22Rv1 (cell line): ENCODE measurements around the gene EGFL8.
A peak's percentile ranks its signal among the peaks of the same experiment; 100 is the strongest.

Source experiments
- H3K27ac ChIP-seq: fragments of 450-650 bp; 2 replicates; pipeline ENCODE4 v1.5.1; 2017
- ZFX ChIP-seq: fragments of 450-650 bp; IDR thresholded peaks from 2 replicates; pipeline ENCODE4 v1.6.1; 2017; ENCODE audit warnings: antibody characterized with exemption, borderline replicate concordance
- TF ChIP-seq, protein P1 (sequence below): fragments of 450-650 bp; IDR thresholded peaks from 2 replicates; pipeline ENCODE4 v1.5.1; 2017; ENCODE audit warnings: mild to moderate bottlenecking

Gene EGFL8

DNA sequence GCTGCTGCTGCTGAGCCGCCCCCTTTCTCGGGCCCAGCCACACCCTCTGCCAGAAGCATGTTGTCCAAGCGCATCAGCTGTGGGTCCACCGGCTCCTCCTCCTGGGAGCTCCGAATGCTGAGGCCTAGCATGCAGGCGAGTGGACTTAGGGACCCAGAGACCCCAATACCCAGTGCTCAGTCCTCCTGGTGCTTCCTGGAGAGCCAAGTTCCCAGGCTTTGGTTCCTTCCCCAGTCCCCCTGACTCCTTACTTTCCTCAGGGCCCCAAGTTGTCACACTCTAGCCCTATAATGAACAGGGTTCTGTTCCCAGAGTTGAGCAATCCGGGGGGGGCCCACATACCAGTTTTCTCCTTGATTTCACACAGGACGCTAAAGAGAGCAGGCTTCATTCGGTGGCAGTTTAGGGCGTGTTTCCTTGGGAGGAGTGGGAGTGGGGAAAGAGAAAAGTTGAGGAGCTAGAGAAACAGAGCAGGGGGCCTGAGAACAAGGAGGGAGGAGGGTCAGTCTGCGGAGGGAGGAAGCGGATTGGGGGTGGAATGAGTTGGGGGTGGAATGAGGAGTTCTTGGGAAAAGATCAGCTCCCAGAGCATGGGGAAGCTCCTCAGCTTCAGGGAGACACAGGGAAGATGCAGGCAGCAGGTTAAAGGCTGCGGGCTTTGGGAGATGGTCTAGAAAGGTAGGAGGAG, 24.1 kb downstream of the EGFL8 start:
- H3K27ac ChIP-seq, result peak overlapping the region; percentile 87
- TF ChIP-seq ZFX, result no peak
- TF ChIP-seq, protein P1, sequence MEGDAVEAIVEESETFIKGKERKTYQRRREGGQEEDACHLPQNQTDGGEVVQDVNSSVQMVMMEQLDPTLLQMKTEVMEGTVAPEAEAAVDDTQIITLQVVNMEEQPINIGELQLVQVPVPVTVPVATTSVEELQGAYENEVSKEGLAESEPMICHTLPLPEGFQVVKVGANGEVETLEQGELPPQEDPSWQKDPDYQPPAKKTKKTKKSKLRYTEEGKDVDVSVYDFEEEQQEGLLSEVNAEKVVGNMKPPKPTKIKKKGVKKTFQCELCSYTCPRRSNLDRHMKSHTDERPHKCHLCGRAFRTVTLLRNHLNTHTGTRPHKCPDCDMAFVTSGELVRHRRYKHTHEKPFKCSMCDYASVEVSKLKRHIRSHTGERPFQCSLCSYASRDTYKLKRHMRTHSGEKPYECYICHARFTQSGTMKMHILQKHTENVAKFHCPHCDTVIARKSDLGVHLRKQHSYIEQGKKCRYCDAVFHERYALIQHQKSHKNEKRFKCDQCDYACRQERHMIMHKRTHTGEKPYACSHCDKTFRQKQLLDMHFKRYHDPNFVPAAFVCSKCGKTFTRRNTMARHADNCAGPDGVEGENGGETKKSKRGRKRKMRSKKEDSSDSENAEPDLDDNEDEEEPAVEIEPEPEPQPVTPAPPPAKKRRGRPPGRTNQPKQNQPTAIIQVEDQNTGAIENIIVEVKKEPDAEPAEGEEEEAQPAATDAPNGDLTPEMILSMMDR, result no peak

DNA sequence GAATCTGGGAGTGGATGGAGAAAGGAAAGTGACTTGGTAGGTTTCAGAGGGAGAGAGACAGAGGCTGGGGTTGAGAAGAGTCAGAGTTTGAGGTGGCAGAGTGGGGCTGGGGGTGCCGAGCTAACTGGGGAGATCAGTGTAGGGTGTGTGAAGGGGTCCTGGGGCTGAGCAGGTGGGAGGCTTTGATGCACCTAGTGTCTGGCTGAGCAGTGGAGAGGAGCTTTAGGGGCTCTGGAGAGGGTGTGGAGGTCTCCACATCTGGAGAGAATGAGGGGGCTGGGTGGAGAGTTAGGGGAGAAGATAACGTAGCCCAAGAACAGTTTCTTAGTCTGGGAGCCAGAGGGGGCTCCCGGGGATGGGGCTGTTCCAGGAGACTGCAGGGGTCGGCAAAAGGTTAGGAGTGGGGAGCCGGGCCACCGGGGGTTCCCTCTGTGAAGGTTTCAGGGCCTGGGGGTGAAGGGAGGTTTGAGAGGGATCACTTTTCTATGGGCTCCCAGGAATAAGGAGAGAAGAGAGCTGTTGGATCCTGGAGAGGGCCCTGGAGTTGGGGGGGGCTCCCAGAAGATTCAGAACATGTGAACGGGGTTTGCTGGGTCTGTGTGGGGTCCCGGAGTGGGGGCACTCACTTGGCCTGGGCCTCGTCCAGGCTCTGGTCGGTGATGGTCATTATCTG, 24.8 kb downstream of the EGFL8 start:
- TF ChIP-seq, protein P1, result no peak
- TF ChIP-seq ZFX, result no peak
- peak overlapping the region; percentile 87 for H3K27ac ChIP-seq

DNA sequence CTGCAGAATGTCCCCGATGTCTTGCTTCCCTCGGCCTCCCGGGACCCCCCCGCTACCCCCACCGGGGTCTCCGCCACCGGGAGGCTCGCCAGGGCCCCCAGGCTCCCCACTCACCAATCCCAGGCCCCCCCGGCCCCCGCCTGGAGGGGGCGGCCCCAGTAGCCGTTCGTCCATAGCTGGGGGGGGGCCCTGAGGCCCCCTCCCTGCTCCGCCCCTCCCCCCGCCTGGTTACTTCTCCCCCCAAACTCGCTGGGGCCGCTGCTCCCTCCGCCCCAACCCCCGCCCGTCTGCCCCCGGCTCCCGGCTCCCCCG, 25.3 kb downstream of the EGFL8 start:
- peak overlapping the region; percentile 87 for H3K27ac ChIP-seq
- TF ChIP-seq ZFX, result no peak
- TF ChIP-seq, protein P1, result no peak

DNA sequence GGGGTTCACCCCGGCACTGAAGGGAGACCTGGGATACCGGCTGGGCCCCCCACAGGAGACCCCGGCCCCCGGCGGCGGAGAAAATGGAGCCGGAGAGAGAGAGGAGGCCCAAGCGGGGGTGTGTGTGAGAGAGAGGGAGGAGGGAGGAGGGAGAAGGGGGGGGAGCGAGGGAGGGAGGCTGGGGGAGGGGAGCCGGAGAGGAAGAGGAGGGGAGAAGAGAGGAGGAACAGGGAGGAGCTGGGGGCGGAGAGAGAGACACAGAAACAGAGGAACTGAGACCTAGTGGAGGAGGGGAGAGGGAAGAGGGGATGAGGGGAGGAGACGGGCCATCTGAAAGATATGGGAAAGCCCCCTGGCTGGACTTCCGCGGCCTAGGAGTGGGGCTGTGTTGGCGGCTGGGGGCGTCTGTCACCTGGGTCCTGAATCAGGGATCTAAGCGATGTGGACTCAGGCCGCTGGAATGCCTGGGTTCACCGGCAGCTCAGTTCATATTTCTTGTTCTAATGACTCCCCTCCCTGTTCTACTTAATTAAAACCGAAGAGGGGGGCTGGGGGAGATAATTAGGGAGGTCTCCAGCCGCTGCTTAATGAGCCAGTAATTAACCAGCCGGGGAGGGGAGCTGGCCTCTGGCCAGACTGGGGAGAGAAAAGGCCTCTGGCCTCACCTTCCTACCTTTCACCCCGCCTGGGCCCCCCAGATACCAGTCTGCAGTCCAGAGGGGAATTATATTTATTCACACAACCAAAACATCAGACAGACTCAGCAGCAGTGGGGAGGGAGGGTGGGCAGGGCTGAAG, 25.9 kb downstream of the EGFL8 start, which contains the start of gene PBX2:
TSS of gene PBX2 (minus strand) at position 149 of the 798 bp plus-strand sequence. CDS start 287 bp downstream, outside the sequence.
- peak within 1 kb of the TSS; percentile 87 for H3K27ac ChIP-seq

DNA sequence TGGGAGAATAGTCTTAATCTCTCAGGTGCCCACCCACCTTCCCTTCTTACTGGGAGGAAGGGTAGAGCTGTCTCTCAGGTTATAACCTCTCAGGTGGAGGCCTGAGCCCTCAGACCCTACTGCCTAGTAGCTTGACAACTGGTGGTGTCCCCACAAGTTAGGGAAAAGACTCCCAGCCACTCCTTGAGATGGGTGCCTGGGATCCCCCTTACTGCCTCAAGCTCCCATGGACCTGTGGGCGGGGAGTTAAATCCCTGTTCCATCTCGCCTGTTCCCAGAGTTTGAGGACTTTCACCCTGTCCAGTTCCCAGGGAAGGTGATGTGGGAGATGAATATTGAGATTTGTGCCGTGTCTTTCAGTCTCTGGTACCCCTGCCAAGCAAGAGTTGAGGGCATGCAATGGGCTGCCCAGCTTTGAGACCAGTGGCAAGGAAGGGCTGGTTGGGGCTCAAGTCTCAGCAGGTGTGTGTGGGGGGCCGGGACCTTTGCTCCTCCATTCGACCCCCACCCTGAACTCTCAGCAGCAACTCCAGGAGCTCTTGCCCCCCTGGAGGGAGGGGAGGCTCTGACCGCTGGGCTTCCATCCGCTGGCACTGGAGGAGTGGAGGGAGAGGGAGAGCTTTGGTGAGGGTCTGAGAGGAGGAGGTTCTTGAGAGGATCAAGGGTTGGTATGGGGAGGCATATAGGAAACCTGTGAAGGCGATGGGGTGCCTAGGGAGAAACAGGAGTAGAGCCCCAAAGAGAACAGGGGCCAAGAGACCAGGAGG, 26.7 kb downstream of the EGFL8 start:
- H3K27ac ChIP-seq, result peak overlapping the region; percentile 87
- TF ChIP-seq, protein P1, result no peak
- TF ChIP-seq ZFX, result no peak

More for the DNA sequence above, 25.9 kb downstream of the EGFL8 start, which contains the start of gene PBX2:
- TF ChIP-seq, protein P1, result no peak
- no peak for TF ChIP-seq ZFX

DNA sequence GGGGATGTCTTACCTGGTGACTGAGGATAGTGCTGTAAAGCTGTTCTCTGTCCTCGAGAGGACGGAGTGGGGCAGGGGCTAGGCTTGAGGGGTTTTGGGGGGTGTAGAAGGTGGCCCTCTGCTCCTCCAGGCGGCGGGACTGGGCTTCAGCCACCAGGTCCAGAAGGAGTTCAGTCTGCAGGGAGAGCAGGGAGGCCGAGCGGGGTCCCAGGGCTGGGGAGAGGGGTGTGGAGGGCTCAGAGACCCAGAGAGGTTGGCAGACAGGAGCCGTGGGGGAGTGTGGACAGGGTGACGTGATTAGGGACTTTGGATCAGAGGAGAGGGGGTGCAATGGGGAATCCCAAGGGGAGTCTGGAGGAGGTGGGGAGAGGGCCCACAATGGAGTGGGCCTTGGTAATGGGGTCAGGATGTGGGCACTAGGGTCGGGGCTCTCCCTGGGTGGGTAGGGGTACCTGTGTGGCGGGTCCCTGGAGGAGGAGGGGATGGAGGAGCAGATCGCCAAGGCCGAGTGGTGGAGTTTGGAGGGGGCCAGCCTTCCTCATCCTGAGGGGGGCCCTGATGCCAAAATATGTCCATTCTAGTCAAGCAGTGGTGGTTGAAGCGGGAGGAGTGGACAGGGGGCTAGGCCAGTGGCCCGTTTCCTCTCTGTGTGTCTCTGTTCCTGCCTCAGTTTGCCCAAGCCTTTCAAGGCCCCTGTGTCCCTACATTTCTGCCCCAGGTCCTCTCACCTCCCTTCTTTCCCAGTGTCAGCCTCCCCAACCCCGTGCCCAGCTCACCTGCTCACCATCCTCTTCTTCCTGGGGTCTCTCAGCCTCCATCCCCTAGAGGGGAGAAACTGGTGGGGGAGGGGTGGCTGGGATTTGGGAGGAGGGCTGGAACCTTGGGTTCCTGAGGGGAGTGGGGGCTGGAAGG, 27.6 kb downstream of the EGFL8 start:
- no peak overlapping the region for H3K27ac ChIP-seq
- TF ChIP-seq ZFX, result no peak
- TF ChIP-seq, protein P1, result no peak
